Activated CD8-positive, alpha-beta T cell treated with anti-CD3 and anti-CD28 coated beads, Interleukin-2, amount 10 ng/mL, durations not matched to agents 7 days and 5 days (primary cell): Measurements from ENCODE around the gene GDPD1. TPM values are rescaled to one million over a fixed set of nuclear protein-coding genes. Genes with fewer than 3 reads are reported as not detected.
"Not testable (repeated sequence)": the region's sequence is repeated elsewhere in the genome, so short reads cannot be mapped to it uniquely, and the experiment has no call there.

Experiments
- ATAC-seq: fragments of 150-1000 bp; cut with Tn5 transposase; one replicate; pipeline ENCODE4 v1.10.0; 2021; ENCODE audit warnings: moderate library complexity
- CTCF ChIA-PET: fragments of 350-600 bp; sonication (Branson Sonifier 250); formaldehyde crosslinking; loops from one replicate; lab custom pipeline; 2021; ENCODE audit warnings: antibody characterized with exemption; lab: Charles Lee
- POLR2A ChIA-PET: fragments of 350-600 bp; sonication (Branson Sonifier 250); formaldehyde crosslinking; loops from one replicate; lab custom pipeline; 2021; ENCODE audit warnings: antibody characterized with exemption; lab: Charles Lee
- DNase-seq: peaks from one replicate; pipeline ENCODE4 v3.0.0-alpha.2; 2020
- H3K27ac Mint-ChIP-seq: one replicate; pipeline ENCODE4 v1.8.0; 2021; ENCODE audit warnings: mild to moderate bottlenecking, mixed read lengths
- H3K27me3 Mint-ChIP-seq: one replicate; pipeline ENCODE4 v1.8.0; 2021; ENCODE audit warnings: low read depth, mixed read lengths
- H3K36me3 Mint-ChIP-seq: one replicate; pipeline ENCODE4 v1.8.0; 2021; ENCODE audit warnings: low read depth, mixed read lengths
- H3K4me1 Mint-ChIP-seq: one replicate; pipeline ENCODE4 v1.8.0; 2021; ENCODE audit warnings: low read depth, mixed read lengths
- H3K4me3 Mint-ChIP-seq: one replicate; pipeline ENCODE4 v1.8.0; 2021; ENCODE audit warnings: mild to moderate bottlenecking, mixed read lengths
- H3K9me3 Mint-ChIP-seq: one replicate; pipeline ENCODE4 v1.8.0; 2022; ENCODE audit warnings: mixed read lengths; ENCODE audit not compliant: insufficient read depth
- total RNA-seq, 2 experiments: library from RNA; stranded (reverse); gene quantifications; one replicate each; pipeline ENCODE4 v1.2.3, GENCODE V29; 2021

GDPD1 gene
- total RNA-seq, 2 experiments from 2014 or later = 1.6 to 3.3 TPM

DNA sequence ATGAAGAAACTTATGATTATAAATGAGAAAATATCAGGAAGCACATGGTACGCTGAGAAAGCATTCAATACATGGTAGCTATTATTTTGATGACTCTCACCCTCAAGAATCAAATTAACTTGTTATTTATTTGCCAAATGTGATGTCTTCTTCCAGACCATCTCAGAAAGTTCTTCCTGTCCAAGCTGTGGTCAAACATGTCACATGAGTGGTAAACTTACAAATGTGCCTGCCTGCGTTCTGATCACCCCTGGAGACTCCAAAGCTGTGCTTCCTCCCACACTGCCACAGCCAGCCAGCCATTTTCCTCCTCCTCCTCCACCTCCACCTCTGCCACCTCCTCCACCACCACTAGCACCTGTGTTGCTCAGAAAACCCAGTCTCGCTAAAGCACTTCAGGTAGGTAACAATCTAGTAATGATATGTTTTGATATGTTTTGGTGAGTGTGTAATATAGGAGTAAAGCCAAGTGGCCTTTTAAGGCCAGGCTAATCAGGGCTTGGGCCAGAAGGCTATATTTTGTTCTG is 26.9 kb upstream of the GDPD1 start:
- H3K4me3 Mint-ChIP-seq = no peak overlapping the region
- no peaks in the 10 kb centered on the region for H3K9me3 Mint-ChIP-seq
- ChIA-PET CTCF (no interaction called here), POLR2A (no interaction called here)
- DNase-seq (no peak), ATAC-seq (no peak)
- H3K36me3 Mint-ChIP-seq = peaks cover 56% of the 10 kb centered on the region
- H3K4me1 Mint-ChIP-seq = no peaks in the 10 kb centered on the region
- no peak overlapping the region for H3K27ac Mint-ChIP-seq
- no peaks in the 10 kb centered on the region for H3K27me3 Mint-ChIP-seq

GRCh38 chr17:59199398-59199797 is 20.9 kb upstream of the GDPD1 start:
- POLR2A ChIA-PET = interaction anchor here (0.8 kb wide), 1 partner anchor 32 kb away, joined by 3 read pairs; no protein-coding TSS in a partner anchor
- no peak overlapping the region for H3K4me3 Mint-ChIP-seq
- DNase-seq (no peak), ATAC-seq (no peak)
- H3K9me3 Mint-ChIP-seq = no peaks in the 10 kb centered on the region
- H3K36me3 Mint-ChIP-seq = peaks cover 50% of the 10 kb centered on the region
- no peaks in the 10 kb centered on the region for H3K27me3 Mint-ChIP-seq
- H3K4me1 Mint-ChIP-seq = no peaks in the 10 kb centered on the region
- CTCF ChIA-PET = no interaction called here
- H3K27ac Mint-ChIP-seq = peak overlapping the region; percentile 1

DNA sequence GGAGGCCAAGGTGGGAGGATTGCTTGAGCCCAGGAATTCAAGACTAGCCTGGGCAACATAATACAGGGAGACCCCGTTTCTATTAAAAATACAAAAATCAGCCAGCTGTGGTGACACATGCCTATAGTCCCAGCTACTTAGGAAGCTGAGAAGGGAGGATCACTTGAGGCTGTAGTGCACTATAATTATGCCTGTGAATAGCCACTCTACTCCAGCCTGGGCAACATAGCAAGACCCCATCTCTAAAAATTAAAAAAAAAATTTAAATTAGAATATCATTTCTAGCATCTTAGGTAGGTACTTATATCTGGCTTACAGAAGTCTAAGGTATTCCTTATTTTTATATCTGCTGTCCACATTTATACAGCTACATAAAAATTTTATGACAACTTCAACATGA is 18.0 kb upstream of the GDPD1 start:
- no peak overlapping the region for H3K4me3 Mint-ChIP-seq
- ChIA-PET CTCF (no interaction called here), POLR2A (no interaction called here)

GRCh38 chr17:59219370-59219769 is 941 bp upstream of the GDPD1 start:
- ATAC-seq = no peak
- CTCF ChIA-PET = interaction anchor here (1.3 to 2.2 kb wide), 3 partner anchors 8 to 222 kb away, joined by 7 to 18 read pairs (median 7); no protein-coding TSS in a partner anchor
- Mint-ChIP-seq H3K9me3 (no peaks in the 10 kb centered on the region), H3K4me1 (peaks cover 15% of the 10 kb centered on the region), H3K27me3 (no peaks in the 10 kb centered on the region), H3K36me3 (peaks cover 8% of the 10 kb centered on the region), H3K4me3 (no peak overlapping the region), H3K27ac (no peak overlapping the region)
- POLR2A ChIA-PET = interaction anchor here (0.8 to 1.3 kb wide), 3 partner anchors 9 to 222 kb away, joined by 3 to 10 read pairs (median 4); partner anchors contain the start of genes PRR11, SKA2 and SMG8
- DNase-seq = no peak

More for the DNA sequence above, 18.0 kb upstream of the GDPD1 start:
- H3K27me3 Mint-ChIP-seq = no peaks in the 10 kb centered on the region
- peaks cover 36% of the 10 kb centered on the region for H3K36me3 Mint-ChIP-seq
- no peak overlapping the region for H3K27ac Mint-ChIP-seq
- no peak for DNase-seq
- no peak for ATAC-seq
- H3K9me3 Mint-ChIP-seq = no peaks in the 10 kb centered on the region
- H3K4me1 Mint-ChIP-seq = no peaks in the 10 kb centered on the region

- H3K27me3 Mint-ChIP-seq = no peaks in the 10 kb centered on the region
Observed at GRCh38 chr17:59219992-59220327, 351 bp upstream of the GDPD1 start.

DNA sequence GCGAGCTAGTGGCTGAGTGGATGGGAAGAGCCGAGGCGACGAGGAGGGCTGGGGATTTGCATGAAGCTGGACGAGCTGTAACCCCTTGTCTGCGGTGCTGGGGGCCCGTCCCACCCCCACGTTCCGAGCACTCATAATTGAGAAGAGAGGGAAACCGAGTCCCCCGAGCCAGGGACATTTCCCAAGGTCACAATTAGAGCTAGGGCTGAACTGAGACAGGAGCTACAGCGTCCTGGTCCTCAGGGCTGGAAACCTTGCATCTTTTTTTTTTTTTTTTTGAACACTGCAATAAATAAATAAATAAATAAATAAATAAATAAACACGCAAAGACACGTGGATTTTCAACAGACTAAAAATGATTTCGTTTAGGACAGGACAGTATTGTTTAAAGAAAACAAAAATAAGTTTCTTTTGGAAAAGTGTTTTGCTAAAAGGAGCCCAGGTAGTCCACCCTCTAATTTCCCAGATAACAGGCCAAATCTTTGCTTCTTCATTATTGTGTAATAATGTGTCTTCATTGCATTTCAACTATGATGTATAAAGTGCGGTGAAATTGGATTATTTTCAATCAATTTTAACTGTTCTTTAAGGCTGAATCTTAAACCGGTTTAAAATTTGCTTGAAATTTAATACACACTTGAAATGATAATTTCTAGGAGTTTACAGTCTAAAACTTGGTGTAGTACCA is 992 bp downstream of the GDPD1 start:
- H3K4me3 Mint-ChIP-seq = peak overlapping the region; percentile 95
- CTCF ChIA-PET = interaction anchor here (0.9 to 2.2 kb wide), 3 partner anchors 10 to 693 kb away, joined by 3 to 18 read pairs (median 3); no protein-coding TSS in a partner anchor
- ATAC-seq (no peak), DNase-seq (no peak)
- peak overlapping the region; percentile 84 for H3K27ac Mint-ChIP-seq
- peaks cover 4% of the 10 kb centered on the region for H3K36me3 Mint-ChIP-seq
- no peaks in the 10 kb centered on the region for H3K9me3 Mint-ChIP-seq
- no peaks in the 10 kb centered on the region for H3K27me3 Mint-ChIP-seq
- POLR2A ChIA-PET = interaction anchor here (0.5 to 1.1 kb wide), 4 partner anchors 11 to 589 kb away, joined by 3 to 8 read pairs (median 3); partner anchors contain the start of gene SMG8
- H3K4me1 Mint-ChIP-seq = peaks cover 15% of the 10 kb centered on the region

More at GRCh38 chr17:59219992-59220327, 351 bp upstream of the GDPD1 start:
- H3K4me1 Mint-ChIP-seq = peaks cover 15% of the 10 kb centered on the region
- H3K36me3 Mint-ChIP-seq = peaks cover 4% of the 10 kb centered on the region
- ATAC-seq = no peak
- CTCF ChIA-PET = interaction anchor here (0.8 to 2.2 kb wide), 9 partner anchors 9 to 451 kb away, joined by 3 to 18 read pairs (median 4); no protein-coding TSS in a partner anchor
- no peak for DNase-seq
- H3K27ac Mint-ChIP-seq = peak overlapping the region; percentile 84
- POLR2A ChIA-PET = interaction anchor here (0.5 to 1.3 kb wide), 4 partner anchors 10 to 221 kb away, joined by 3 to 10 read pairs (median 4); partner anchors contain the start of genes PRR11, SKA2 and SMG8
- no peaks in the 10 kb centered on the region for H3K9me3 Mint-ChIP-seq
- H3K4me3 Mint-ChIP-seq = peak overlapping the region; percentile 95

DNA sequence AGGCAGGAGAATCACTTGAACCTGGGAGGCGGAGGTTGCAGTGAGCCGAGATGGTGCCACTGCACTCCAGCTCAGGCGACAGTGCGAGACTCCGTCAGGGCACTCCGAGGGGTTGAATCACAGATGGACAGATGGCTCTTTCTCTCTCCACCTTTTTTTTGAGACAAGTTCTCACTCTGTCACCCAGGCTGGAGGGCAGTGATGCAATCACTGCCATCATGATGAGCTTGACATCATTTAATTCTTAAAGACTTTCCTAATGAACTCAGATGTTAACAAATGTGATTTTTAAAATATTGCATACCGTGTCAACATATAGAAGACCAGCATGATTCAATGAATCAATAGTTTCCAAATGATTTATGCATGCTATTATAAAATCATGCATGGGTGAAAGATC is 3.5 kb downstream of the GDPD1 start:
- Mint-ChIP-seq H3K9me3 (no peaks in the 10 kb centered on the region), H3K4me3 (no peak overlapping the region), H3K36me3 (peaks cover 4% of the 10 kb centered on the region), H3K27ac (no peak overlapping the region), H3K27me3 (no peaks in the 10 kb centered on the region), H3K4me1 (peaks cover 15% of the 10 kb centered on the region)
- POLR2A ChIA-PET = no interaction called here
- DNase-seq (no peak), ATAC-seq (no peak)
- CTCF ChIA-PET = no interaction called here

DNA sequence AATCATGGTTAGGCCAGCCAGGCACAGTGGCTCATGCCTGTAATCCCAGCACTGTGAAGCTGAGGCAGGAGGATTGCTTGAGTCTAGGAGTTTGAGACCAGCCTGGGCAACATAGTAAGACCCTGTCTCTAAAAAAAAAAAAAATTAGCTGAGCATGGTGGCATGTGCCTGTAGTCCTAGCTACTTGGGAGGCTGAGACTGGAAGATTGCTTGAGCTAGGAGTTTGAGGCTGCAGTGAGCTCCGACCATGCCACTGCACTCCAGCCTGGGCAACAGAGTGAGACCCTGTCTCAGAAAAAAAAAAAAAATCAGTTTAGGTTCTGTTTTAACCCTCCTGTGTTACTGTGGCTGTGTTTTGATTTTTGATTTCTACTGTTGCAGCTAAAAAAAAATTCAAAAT is 8.3 kb downstream of the GDPD1 start:
- CTCF ChIA-PET = interaction anchor here (1.2 kb wide), 1 partner anchor 57 kb away, joined by 3 read pairs; no protein-coding TSS in a partner anchor
- H3K9me3 Mint-ChIP-seq, ATAC-seq, H3K36me3 Mint-ChIP-seq, DNase-seq, H3K27me3 Mint-ChIP-seq, H3K4me1 Mint-ChIP-seq, H3K4me3 Mint-ChIP-seq, H3K27ac Mint-ChIP-seq: not testable (repeated sequence)
- POLR2A ChIA-PET = interaction anchor here (0.6 kb wide), 1 partner anchor 709 kb away, joined by 4 read pairs; no protein-coding TSS in a partner anchor

GRCh38 chr17:59230764-59231163 is 10.5 kb downstream of the GDPD1 start:
- ATAC-seq = no peak
- Mint-ChIP-seq H3K9me3 (no peaks in the 10 kb centered on the region), H3K4me3 (no peak overlapping the region), H3K27me3 (no peaks in the 10 kb centered on the region), H3K4me1 (peaks cover 8% of the 10 kb centered on the region), H3K27ac (no peak overlapping the region), H3K36me3 (no peaks in the 10 kb centered on the region)
- ChIA-PET CTCF (interaction anchor here (1.2 kb wide), 1 partner anchor 11 kb away, joined by 3 read pairs; the partner anchor contains the start of gene GDPD1), POLR2A (no interaction called here)
- no peak for DNase-seq

DNA sequence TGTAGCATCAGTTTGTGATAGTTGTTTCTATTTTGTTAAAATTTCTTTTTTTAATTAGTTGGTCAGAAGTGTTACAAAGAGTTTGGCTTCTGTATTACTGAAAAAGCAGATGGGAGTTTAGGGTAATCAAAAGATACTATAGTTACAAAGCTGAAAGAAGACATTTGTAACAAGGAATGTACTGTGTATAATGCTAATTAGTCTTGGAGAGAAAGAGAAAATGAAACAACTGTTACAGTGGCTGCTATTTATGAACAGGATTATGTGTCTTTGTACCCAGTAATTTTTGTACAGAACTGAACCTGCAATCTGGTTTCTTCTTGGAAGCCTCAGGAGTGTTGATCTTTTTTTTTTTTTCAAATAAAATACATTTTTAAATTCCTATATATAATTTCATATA is 14.3 kb downstream of the GDPD1 start:
- no peaks in the 10 kb centered on the region for H3K36me3 Mint-ChIP-seq
- POLR2A ChIA-PET = no interaction called here
- no peak for DNase-seq

DNA sequence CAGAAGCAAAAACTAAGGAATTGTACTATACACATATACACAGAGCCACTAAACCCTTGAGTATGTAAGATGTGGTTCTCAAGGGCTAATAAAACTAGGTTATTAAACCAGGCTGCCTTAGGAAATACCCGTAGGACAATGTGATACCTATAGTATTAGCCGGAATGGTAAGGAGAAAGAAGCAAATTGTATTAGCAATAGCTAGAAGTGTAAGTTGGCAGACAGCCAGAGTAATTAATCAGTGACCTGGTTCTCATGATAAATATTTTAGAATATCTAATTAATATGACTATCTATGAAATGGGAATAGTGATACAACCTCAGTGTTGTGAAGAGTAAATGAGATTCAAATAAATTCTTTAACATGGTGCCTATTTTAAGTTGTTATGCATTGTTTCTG is 18.6 kb downstream of the GDPD1 start:
- CTCF ChIA-PET = interaction anchor here (0.9 kb wide), 1 partner anchor 89 kb away, joined by 3 read pairs; no protein-coding TSS in a partner anchor
- H3K27me3 Mint-ChIP-seq = no peaks in the 10 kb centered on the region
- POLR2A ChIA-PET = no interaction called here
- ATAC-seq (no peak), DNase-seq (no peak)
- no peaks in the 10 kb centered on the region for H3K9me3 Mint-ChIP-seq
- no peak overlapping the region for H3K27ac Mint-ChIP-seq
- H3K4me3 Mint-ChIP-seq = no peak overlapping the region
- H3K4me1 Mint-ChIP-seq = peaks cover 5% of the 10 kb centered on the region
- no peaks in the 10 kb centered on the region for H3K36me3 Mint-ChIP-seq

More for the DNA sequence above, 14.3 kb downstream of the GDPD1 start:
- no peak for ATAC-seq
- Mint-ChIP-seq H3K27me3 (no peaks in the 10 kb centered on the region), H3K27ac (no peak overlapping the region), H3K4me3 (no peak overlapping the region), H3K4me1 (peaks cover 8% of the 10 kb centered on the region), H3K9me3 (no peaks in the 10 kb centered on the region)
- CTCF ChIA-PET = no interaction called here

DNA sequence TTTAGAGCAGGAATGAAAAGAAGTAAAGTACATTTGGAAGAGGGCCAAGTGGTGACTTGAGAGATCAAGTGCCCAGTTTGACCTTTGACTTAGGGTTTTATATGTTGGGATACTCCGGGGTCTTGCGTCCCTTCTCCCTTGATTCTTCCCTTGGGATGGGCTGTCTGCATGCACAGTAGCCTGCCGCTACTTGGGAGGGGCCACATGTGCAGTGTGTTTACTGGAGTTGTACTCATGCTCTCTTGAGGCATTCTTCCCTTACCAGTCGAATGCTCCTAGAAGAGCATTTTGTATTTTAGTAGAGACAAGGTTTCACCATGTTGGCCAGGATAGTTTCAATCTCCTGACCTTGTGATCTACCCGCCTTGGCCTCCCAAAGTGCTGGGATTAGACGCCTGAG is 23.8 kb downstream of the GDPD1 start:
- no peaks in the 10 kb centered on the region for H3K36me3 Mint-ChIP-seq
- H3K27ac Mint-ChIP-seq = no peak overlapping the region
- no peaks in the 10 kb centered on the region for H3K4me1 Mint-ChIP-seq
- POLR2A ChIA-PET = no interaction called here
- no peaks in the 10 kb centered on the region for H3K9me3 Mint-ChIP-seq
- H3K4me3 Mint-ChIP-seq = no peak overlapping the region
- CTCF ChIA-PET = no interaction called here
- ATAC-seq = no peak
- no peaks in the 10 kb centered on the region for H3K27me3 Mint-ChIP-seq
- DNase-seq = no peak
